GM12874 (cell line): ENCODE data around the gene ANKRD34A.

Experiments
- CTCF ChIP-seq: IDR thresholded peaks from 2 replicates; pipeline ENCODE4 v1.5.1; 2011; ENCODE audit warnings: low read depth, mild to moderate bottlenecking, control low read depth, low read length, moderate library complexity; ENCODE audit not compliant: insufficient read depth

The ANKRD34A gene

GRCh38 chr1:145964328-145965118 lies at the start of gene ANKRD34A, which contains the start of gene POLR3GL:
Gene ANKRD34A (minus strand): TSS chr1:145964575. CDS start chr1:145961759, 2,816 bp downstream.
Gene POLR3GL (plus strand): TSS chr1:145964690. CDS start chr1:145974866, 10,176 bp downstream.
- TF ChIP-seq CTCF, result no peak

GRCh38 chr1:146013559-146013922 lies 49.2 kb upstream of the ANKRD34A start:
- no peak for TF ChIP-seq CTCF

GRCh38 chr1:146012703-146013558 lies 48.6 kb upstream of the ANKRD34A start:
- TF ChIP-seq CTCF, result peak; percentile 52; the same call in 1 of the 2 replicates

- no peak for TF ChIP-seq CTCF
Observed at GRCh38 chr1:146010126-146010738, 45.9 kb upstream of the ANKRD34A start.

GRCh38 chr1:146007489-146008133 lies 43.2 kb upstream of the ANKRD34A start:
- TF ChIP-seq CTCF, result no peak

GRCh38 chr1:146001709-146002108 lies 37.3 kb upstream of the ANKRD34A start:
- no peak for TF ChIP-seq CTCF
